Measurements from ENCODE around the gene SPEF2. TPM values are rescaled to one million over a fixed set of nuclear protein-coding genes. Genes with fewer than 3 reads are reported as not detected.

SPEF2 gene
- total and polyA plus RNA-seq, 9 of the 15 experiments (the other 6 are each of a cell fraction or from before 2014, with no cell fraction given) = 0.11 to 0.62 (median 0.20) TPM; not detected in 2

DNA sequence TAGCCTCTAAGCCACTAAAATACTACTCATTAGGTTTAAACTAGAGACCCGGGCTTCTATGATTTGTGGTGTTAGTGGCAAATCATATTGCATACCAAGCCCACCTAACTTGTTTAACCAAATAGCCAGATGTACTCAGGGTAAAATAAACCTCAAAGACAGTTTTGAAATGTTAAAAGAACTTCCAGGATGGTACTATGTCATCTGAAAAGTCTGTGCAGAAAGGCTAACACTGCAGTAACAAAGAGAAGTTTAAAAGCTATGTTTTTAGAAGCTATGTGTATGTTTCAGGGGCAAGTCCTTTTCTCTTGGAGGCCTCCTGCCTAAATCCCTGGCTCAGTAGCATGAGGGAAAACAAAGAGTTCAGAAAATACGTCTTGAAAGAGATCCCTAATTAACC, 154.2 kb downstream of the SPEF2 start:
- ATAC-seq = no peak
- H3K9me1 ChIP-seq (ENCODE audit: control insufficient read depth, insufficient read depth, low read length) = no peaks in the 10 kb centered on the region
- no peaks in the 10 kb centered on the region for H4K20me1 ChIP-seq (replicated peaks; ENCODE audit: control insufficient read depth, insufficient read depth, low read length)
- H3K36me3 ChIP-seq (ENCODE audit: control insufficient read depth, insufficient read depth, low read length) = no peaks in the 10 kb centered on the region
- no peak overlapping the region for H3K9ac ChIP-seq (ENCODE audit: insufficient read depth in 1 of 2, low read depth in 2 of 2, low read length in 2 of 2)
- no peaks in the 10 kb centered on the region for H3K4me1 ChIP-seq (replicated peaks in 1 of 2; ENCODE audit: control insufficient read depth in 2 of 2, insufficient read depth in 2 of 2, low read length in 2 of 2)
- no peaks in the 10 kb centered on the region for H3K79me2 ChIP-seq (ENCODE audit: control insufficient read depth, insufficient read depth, low read length)
- no peaks in the 10 kb centered on the region for H3K9me3 ChIP-seq (replicated peaks; ENCODE audit: control insufficient read depth, insufficient read depth, low read depth, low read length)
- 0% methylated on average over 2 of the region's 2 CpGs for WGBS (ENCODE audit: insufficient coverage, low coverage, missing lambda C conversion rate)
- no peaks in the 10 kb centered on the region for H3K27me3 ChIP-seq (ENCODE audit: control insufficient read depth in 2 of 2, insufficient read depth in 2 of 2, low read length in 2 of 2)
- in situ Hi-C loops (cut with MboI) = no loop called here
- ChIA-PET CTCF (ENCODE audit: low intra/inter-chr PET ratio) (no interaction called here), POLR2A (no interaction called here)
- intact Hi-C loops (cut with micrococcal nuclease) = no loop called here
- no peak overlapping the region for H3K4me3 ChIP-seq
- no peak for DNase-seq (ENCODE audit: extremely low read depth in 1 of 4, low spot score in 3 of 4)
- no peak overlapping the region for H3K4me2 ChIP-seq (ENCODE audit: insufficient read depth, low read length)
- no TSS peak for BruUV-seq (replicated peaks)
- no peak for FAIRE-seq
- H3K27ac ChIP-seq (ENCODE audit: extremely low read depth, low read depth, low read length) = no peak overlapping the region
- no peak overlapping the region for H2AFZ ChIP-seq (ENCODE audit: low read depth, low read length)
- TF ChIP-seq ZNF77 (CRISPR knock-in tag; IDR thresholded peaks at IDR 0.05) = no peak
- TF ChIP-seq, protein P1, sequence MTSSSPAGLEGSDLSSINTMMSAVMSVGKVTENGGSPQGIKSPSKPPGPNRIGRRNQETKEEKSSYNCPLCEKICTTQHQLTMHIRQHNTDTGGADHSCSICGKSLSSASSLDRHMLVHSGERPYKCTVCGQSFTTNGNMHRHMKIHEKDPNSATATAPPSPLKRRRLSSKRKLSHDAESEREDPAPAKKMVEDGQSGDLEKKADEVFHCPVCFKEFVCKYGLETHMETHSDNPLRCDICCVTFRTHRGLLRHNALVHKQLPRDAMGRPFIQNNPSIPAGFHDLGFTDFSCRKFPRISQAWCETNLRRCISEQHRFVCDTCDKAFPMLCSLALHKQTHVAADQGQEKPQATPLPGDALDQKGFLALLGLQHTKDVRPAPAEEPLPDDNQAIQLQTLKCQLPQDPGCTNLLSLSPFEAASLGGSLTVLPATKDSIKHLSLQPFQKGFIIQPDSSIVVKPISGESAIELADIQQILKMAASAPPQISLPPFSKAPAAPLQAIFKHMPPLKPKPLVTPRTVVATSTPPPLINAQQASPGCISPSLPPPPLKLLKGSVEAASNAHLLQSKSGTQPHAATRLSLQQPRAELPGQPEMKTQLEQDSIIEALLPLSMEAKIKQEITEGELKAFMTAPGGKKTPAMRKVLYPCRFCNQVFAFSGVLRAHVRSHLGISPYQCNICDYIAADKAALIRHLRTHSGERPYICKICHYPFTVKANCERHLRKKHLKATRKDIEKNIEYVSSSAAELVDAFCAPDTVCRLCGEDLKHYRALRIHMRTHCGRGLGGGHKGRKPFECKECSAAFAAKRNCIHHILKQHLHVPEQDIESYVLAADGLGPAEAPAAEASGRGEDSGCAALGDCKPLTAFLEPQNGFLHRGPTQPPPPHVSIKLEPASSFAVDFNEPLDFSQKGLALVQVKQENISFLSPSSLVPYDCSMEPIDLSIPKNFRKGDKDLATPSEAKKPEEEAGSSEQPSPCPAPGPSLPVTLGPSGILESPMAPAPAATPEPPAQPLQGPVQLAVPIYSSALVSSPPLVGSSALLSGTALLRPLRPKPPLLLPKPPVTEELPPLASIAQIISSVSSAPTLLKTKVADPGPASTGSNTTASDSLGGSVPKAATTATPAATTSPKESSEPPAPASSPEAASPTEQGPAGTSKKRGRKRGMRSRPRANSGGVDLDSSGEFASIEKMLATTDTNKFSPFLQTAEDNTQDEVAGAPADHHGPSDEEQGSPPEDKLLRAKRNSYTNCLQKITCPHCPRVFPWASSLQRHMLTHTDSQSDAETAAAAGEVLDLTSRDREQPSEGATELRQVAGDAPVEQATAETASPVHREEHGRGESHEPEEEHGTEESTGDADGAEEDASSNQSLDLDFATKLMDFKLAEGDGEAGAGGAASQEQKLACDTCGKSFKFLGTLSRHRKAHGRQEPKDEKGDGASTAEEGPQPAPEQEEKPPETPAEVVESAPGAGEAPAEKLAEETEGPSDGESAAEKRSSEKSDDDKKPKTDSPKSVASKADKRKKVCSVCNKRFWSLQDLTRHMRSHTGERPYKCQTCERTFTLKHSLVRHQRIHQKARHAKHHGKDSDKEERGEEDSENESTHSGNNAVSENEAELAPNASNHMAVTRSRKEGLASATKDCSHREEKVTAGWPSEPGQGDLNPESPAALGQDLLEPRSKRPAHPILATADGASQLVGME (CRISPR knock-in tag; IDR thresholded peaks at IDR 0.05) = no peak
- TF ChIP-seq EP400 (IDR thresholded peaks at IDR 0.05) = no peak
- TF ChIP-seq HNRNPUL1 (IDR thresholded peaks at IDR 0.05; ENCODE audit: low read length) = no peak
- TF ChIP-seq, protein P2, sequence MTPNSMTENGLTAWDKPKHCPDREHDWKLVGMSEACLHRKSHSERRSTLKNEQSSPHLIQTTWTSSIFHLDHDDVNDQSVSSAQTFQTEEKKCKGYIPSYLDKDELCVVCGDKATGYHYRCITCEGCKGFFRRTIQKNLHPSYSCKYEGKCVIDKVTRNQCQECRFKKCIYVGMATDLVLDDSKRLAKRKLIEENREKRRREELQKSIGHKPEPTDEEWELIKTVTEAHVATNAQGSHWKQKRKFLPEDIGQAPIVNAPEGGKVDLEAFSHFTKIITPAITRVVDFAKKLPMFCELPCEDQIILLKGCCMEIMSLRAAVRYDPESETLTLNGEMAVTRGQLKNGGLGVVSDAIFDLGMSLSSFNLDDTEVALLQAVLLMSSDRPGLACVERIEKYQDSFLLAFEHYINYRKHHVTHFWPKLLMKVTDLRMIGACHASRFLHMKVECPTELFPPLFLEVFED (CRISPR knock-in tag; conservative IDR thresholded peaks at IDR 0.05) = no peak
- no peak for TF ChIP-seq HCFC1 (IDR thresholded peaks at IDR 0.05; ENCODE audit: low read depth, low read length)
- TF ChIP-seq NEUROD1 (IDR thresholded peaks at IDR 0.05; ENCODE audit: borderline replicate concordance, low read depth, low read length, partially characterized antibody) = no peak
- TF ChIP-seq MTF1 (CRISPR knock-in tag; IDR thresholded peaks at IDR 0.05; ENCODE audit: borderline replicate concordance) = no peak
- no peak for TF ChIP-seq FOXA1 (IDR thresholded peaks at IDR 0.05; ENCODE audit: borderline replicate concordance)
- TF ChIP-seq, protein P3, sequence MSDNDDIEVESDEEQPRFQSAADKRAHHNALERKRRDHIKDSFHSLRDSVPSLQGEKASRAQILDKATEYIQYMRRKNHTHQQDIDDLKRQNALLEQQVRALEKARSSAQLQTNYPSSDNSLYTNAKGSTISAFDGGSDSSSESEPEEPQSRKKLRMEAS (CRISPR knock-in tag; IDR thresholded peaks at IDR 0.05) = no peak
- no peak for TF ChIP-seq STAT5B (CRISPR knock-in tag; IDR thresholded peaks at IDR 0.05)
- no peak for TF ChIP-seq ZSCAN29 (IDR thresholded peaks at IDR 0.05)
- TF ChIP-seq, protein P4, sequence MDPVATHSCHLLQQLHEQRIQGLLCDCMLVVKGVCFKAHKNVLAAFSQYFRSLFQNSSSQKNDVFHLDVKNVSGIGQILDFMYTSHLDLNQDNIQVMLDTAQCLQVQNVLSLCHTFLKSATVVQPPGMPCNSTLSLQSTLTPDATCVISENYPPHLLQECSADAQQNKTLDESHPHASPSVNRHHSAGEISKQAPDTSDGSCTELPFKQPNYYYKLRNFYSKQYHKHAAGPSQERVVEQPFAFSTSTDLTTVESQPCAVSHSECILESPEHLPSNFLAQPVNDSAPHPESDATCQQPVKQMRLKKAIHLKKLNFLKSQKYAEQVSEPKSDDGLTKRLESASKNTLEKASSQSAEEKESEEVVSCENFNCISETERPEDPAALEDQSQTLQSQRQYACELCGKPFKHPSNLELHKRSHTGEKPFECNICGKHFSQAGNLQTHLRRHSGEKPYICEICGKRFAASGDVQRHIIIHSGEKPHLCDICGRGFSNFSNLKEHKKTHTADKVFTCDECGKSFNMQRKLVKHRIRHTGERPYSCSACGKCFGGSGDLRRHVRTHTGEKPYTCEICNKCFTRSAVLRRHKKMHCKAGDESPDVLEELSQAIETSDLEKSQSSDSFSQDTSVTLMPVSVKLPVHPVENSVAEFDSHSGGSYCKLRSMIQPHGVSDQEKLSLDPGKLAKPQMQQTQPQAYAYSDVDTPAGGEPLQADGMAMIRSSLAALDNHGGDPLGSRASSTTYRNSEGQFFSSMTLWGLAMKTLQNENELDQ (CRISPR knock-in tag; IDR thresholded peaks at IDR 0.05; ENCODE audit: borderline replicate concordance) = no peak
